ENCODE measurements around the gene ST8SIA6. TPM values are rescaled to one million over a fixed set of nuclear protein-coding genes. Genes with fewer than 3 reads are reported as not detected.

ST8SIA6 gene
- total and polyA plus RNA-seq, 9 of the 15 experiments (the other 6 are each of a cell fraction or from before 2014, with no cell fraction given) = 0.69 to 6.7 (median 5.0) TPM

DNA sequence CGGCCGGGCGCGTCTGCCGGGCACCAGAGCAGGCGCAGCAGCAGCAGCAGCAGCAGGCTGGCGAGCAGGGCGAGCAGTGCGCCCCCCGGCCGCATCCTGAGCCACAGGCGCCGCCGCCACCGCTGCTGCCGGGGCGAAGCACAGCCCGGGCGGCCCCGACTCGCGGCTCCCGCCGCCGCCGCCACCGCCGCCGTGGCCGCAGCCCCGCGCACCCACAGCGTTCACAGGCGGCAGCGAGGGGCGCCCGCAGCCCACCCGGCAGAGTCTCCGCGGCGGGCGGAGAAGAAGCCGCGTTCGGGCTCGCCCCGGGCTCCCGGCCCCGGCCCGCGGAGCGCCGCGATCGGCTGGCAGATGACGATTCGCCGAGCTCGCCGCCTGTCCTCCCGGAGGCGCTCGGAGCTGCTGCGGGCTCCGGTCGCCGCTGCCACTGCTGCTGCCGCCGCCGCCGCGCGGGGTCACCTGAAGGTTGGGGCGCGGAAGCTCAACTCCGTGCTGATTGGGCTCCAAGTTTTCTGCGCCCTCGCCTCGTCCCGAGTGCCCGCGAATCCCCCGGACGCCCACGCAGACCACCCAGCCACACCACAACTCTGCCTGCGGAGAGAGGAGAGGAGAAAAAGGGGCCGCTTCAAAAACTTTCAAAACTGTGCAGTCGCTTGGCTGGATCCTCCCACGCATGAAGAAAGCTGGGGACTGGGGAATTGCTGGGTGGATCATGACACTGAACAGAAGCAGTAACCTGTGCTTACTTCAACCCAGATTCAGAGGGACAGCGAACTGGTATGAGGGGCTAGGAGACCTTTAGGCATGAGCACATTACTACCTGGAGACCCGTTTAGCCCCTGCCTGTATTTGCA, at the start of gene ST8SIA6 (continued):
- TF ChIP-seq ZNF224 (CRISPR knock-in tag; IDR thresholded peaks at IDR 0.05) = no peak
- TF ChIP-seq MAZ (CRISPR knock-in tag; conservative IDR thresholded peaks at IDR 0.05 in 1 of 2, IDR thresholded peaks at IDR 0.05 in 1 of 2) = peak in 1 of 2 experiments; percentile 43; a peak in 3 of 4 replicates
- TF ChIP-seq ZNF584 (CRISPR knock-in tag; IDR thresholded peaks at IDR 0.05; ENCODE audit: low read depth) = 0 out of 2 replicates have a peak, but pooled peaks have one; percentile 33
- TF ChIP-seq MCM3 (IDR thresholded peaks at IDR 0.05) = no peak
- no peak; the same call in 1 of the 2 replicates for TF ChIP-seq NR2C1 (IDR thresholded peaks at IDR 0.05)
- no peak for TF ChIP-seq NR2C1 (tag; IDR thresholded peaks at IDR 0.05)
- peak; percentile 67; the same call in 1 of the 2 replicates for TF ChIP-seq TARDBP (IDR thresholded peaks at IDR 0.05)
- no peak for TF ChIP-seq FOXK2 (conservative IDR thresholded peaks at IDR 0.05 in 1 of 2, IDR thresholded peaks at IDR 0.05 in 1 of 2; ENCODE audit: low read depth in 2 of 2)
- no peak for TF ChIP-seq ZC3H4 (CRISPR knock-in tag; IDR thresholded peaks at IDR 0.05; ENCODE audit: borderline replicate concordance)
- TF ChIP-seq, protein P1, sequence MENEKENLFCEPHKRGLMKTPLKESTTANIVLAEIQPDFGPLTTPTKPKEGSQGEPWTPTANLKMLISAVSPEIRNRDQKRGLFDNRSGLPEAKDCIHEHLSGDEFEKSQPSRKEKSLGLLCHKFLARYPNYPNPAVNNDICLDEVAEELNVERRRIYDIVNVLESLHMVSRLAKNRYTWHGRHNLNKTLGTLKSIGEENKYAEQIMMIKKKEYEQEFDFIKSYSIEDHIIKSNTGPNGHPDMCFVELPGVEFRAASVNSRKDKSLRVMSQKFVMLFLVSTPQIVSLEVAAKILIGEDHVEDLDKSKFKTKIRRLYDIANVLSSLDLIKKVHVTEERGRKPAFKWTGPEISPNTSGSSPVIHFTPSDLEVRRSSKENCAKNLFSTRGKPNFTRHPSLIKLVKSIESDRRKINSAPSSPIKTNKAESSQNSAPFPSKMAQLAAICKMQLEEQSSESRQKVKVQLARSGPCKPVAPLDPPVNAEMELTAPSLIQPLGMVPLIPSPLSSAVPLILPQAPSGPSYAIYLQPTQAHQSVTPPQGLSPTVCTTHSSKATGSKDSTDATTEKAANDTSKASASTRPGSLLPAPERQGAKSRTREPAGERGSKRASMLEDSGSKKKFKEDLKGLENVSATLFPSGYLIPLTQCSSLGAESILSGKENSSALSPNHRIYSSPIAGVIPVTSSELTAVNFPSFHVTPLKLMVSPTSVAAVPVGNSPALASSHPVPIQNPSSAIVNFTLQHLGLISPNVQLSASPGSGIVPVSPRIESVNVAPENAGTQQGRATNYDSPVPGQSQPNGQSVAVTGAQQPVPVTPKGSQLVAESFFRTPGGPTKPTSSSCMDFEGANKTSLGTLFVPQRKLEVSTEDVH (IDR thresholded peaks at IDR 0.05; ENCODE audit: low read depth, partially characterized antibody) = no peak
- no peak for TF ChIP-seq HSF4 (CRISPR knock-in tag; IDR thresholded peaks at IDR 0.05; ENCODE audit: borderline replicate concordance)
- TF ChIP-seq ZNF143 (CRISPR knock-in tag; IDR thresholded peaks at IDR 0.05) = no peak
- 0 out of 2 replicates have a peak, but pooled peaks have one; percentile 31 for TF ChIP-seq LCOR (CRISPR knock-in tag; IDR thresholded peaks at IDR 0.05)
- TF ChIP-seq, protein P2, sequence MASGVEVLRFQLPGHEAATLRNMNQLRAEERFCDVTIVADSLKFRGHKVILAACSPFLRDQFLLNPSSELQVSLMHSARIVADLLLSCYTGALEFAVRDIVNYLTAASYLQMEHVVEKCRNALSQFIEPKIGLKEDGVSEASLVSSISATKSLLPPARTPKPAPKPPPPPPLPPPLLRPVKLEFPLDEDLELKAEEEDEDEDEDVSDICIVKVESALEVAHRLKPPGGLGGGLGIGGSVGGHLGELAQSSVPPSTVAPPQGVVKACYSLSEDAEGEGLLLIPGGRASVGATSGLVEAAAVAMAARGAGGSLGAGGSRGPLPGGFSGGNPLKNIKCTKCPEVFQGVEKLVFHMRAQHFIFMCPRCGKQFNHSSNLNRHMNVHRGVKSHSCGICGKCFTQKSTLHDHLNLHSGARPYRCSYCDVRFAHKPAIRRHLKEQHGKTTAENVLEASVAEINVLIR (CRISPR knock-in tag; IDR thresholded peaks at IDR 0.05) = no peak
- peak; percentile 56 for TF ChIP-seq CCNT2 (IDR thresholded peaks at IDR 0.05; ENCODE audit: borderline replicate concordance, extremely low read depth, insufficient read length, low read depth, low read length)
- TF ChIP-seq, protein P3, sequence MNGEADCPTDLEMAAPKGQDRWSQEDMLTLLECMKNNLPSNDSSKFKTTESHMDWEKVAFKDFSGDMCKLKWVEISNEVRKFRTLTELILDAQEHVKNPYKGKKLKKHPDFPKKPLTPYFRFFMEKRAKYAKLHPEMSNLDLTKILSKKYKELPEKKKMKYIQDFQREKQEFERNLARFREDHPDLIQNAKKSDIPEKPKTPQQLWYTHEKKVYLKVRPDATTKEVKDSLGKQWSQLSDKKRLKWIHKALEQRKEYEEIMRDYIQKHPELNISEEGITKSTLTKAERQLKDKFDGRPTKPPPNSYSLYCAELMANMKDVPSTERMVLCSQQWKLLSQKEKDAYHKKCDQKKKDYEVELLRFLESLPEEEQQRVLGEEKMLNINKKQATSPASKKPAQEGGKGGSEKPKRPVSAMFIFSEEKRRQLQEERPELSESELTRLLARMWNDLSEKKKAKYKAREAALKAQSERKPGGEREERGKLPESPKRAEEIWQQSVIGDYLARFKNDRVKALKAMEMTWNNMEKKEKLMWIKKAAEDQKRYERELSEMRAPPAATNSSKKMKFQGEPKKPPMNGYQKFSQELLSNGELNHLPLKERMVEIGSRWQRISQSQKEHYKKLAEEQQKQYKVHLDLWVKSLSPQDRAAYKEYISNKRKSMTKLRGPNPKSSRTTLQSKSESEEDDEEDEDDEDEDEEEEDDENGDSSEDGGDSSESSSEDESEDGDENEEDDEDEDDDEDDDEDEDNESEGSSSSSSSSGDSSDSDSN (IDR thresholded peaks at IDR 0.05; ENCODE audit: borderline replicate concordance in 1 of 2, low read depth in 2 of 2, low read length in 2 of 2) = peak; percentile 96 to 98
- peak; percentile 86; the same call in 1 of the 2 replicates for TF ChIP-seq KAT7 (CRISPR knock-in tag; IDR thresholded peaks at IDR 0.05; ENCODE audit: borderline replicate concordance)
- TF ChIP-seq HMG20A (CRISPR knock-in tag; conservative IDR thresholded peaks at IDR 0.05) = no peak
- no peak for TF ChIP-seq FOXA3 (CRISPR knock-in tag; conservative IDR thresholded peaks at IDR 0.05 in 1 of 2, IDR thresholded peaks at IDR 0.05 in 1 of 2)
- peak; percentile 85 for TF ChIP-seq GATAD2A (IDR thresholded peaks at IDR 0.05)
- TF ChIP-seq NR1H2 (CRISPR knock-in tag; IDR thresholded peaks at IDR 0.05) = no peak

Data from K562 (cell line).